Measurements from ENCODE around the gene ACAP2.

DNA sequence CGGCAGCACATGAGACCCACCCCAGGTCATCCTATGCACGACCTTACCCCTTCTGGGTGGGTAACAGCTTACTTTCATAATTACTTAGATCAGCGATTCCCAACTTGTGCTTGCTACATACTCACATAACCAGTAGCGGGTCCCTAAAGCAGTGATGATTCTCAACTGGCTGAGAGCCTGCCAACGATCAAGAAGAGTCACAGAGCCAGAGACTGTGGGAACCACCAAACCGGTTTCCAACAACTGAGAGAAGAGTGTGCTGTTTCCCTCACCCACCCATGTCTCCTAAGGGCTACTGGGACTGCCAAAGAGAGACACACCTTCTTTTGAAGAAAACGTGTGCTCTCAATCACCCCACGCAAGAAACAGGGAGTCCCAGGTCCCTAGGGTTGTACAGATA lies 159.9 kb downstream of the ACAP2 start:
- TF ChIP-seq KDM5A (IDR thresholded peaks at IDR 0.05) (no peak), CTCF (IDR thresholded peaks at IDR 0.05) (no peak)

Data from A549 (cell line).